PC-3 (cell line): ENCODE results near the gene AFG1L. TPM values are rescaled to one million over a fixed set of nuclear protein-coding genes. Genes with fewer than 3 reads are reported as not detected.
"Not testable (repeated sequence)": the region's sequence is repeated elsewhere in the genome, so short reads cannot be mapped to it uniquely, and the experiment has no call there.

Experiments
- ATAC-seq: fragments of 200-7000 bp; cut with Tn5 transposase; 2 replicates; pipeline ENCODE4 v1.9.1; 2020; ENCODE audit warnings: mild to moderate bottlenecking, moderate library complexity
- BruUV-seq: library from RNA; stranded (reverse); fragments of 400-500 nt; replicated peaks from 2 replicates; lab custom pipeline; 2021; lab: Mats Ljungman, UMichigan
- CTCF ChIA-PET: fragments of 300-600 bp; sonication (Branson Sonifier 250); formaldehyde crosslinking; loops from one replicate; lab custom pipeline; 2022; ENCODE audit warnings: antibody characterized with exemption; lab: Charles Lee
- POLR2A ChIA-PET: fragments of 300-600 bp; sonication (Branson Sonifier 250); formaldehyde crosslinking; loops from one replicate; lab custom pipeline; 2022; ENCODE audit warnings: antibody characterized with exemption; ENCODE audit not compliant: unreplicated experiment; lab: Charles Lee
- DNase-seq: peaks from one replicate; pipeline ENCODE4 v3.0.0-alpha.2; 2015
- H2AFZ ChIP-seq: fragments of 300-600 bp; sonication (generic); 2 replicates; pipeline ENCODE4 v1.6.0; 2016; ENCODE audit warnings: antibody characterized with exemption, low read length
- H3F3A ChIP-seq: fragments of 300-600 bp; sonication (generic); one replicate; pipeline ENCODE4 v1.6.0; 2017; ENCODE audit warnings: antibody characterized with exemption, low read length, control low read depth, mild to moderate bottlenecking; ENCODE audit not compliant: unreplicated experiment
- H3K27ac ChIP-seq: fragments of 300-600 bp; sonication (generic); 2 replicates; pipeline ENCODE4 v1.5.1; 2016; ENCODE audit warnings: mild to moderate bottlenecking, low read length
- H3K27me3 ChIP-seq: fragments of 300-600 bp; sonication (generic); 2 replicates; pipeline ENCODE4 v1.6.1; 2016; ENCODE audit warnings: low read length, mixed read lengths
- H3K36me3 ChIP-seq: fragments of 300-600 bp; sonication (generic); 2 replicates; pipeline ENCODE4 v1.6.1; 2016; ENCODE audit warnings: low read depth, mixed run types, low read length, mixed read lengths
- H3K4me1 ChIP-seq: fragments of 300-600 bp; sonication (generic); 2 replicates; pipeline ENCODE4 v1.5.1; 2016; ENCODE audit warnings: low read length; ENCODE audit not compliant: insufficient read depth
- H3K4me2 ChIP-seq: fragments of 300-600 bp; sonication (generic); 2 replicates; pipeline ENCODE4 v1.6.0; 2016; ENCODE audit warnings: low read length
- H3K4me3 ChIP-seq: fragments of 300-600 bp; sonication (generic); 2 replicates; pipeline ENCODE4 v1.5.1; 2016; ENCODE audit warnings: mild to moderate bottlenecking, low read length, mixed read lengths
- H3K79me2 ChIP-seq: fragments of 300-600 bp; sonication (generic); 2 replicates; pipeline ENCODE4 v1.6.1; 2017; ENCODE audit warnings: low read length, mixed read lengths
- H3K9ac ChIP-seq: fragments of 300-600 bp; sonication (generic); 2 replicates; pipeline ENCODE4 v1.6.0; 2016; ENCODE audit warnings: mild to moderate bottlenecking, low read length
- H3K9me2 ChIP-seq: fragments of 300-600 bp; sonication (generic); replicated peaks from 2 replicates; pipeline ENCODE4 v1.6.1; 2016; ENCODE audit warnings: mixed run types, low read length, mixed read lengths
- H3K9me3 ChIP-seq: fragments of 300-600 bp; sonication (generic); 2 replicates; pipeline ENCODE4 v1.6.1; 2016; ENCODE audit warnings: low read length, mixed read lengths
- H4K20me1 ChIP-seq: fragments of 300-600 bp; sonication (generic); 2 replicates; pipeline ENCODE4 v1.6.1; 2016; ENCODE audit warnings: low read length, mixed read lengths
- EZH2 ChIP-seq: fragments of 300-600 bp; sonication (generic); IDR thresholded peaks from one replicate; pipeline ENCODE4 v1.6.1; 2017; ENCODE audit warnings: antibody characterized with exemption, mild to moderate bottlenecking, low read length; ENCODE audit not compliant: unreplicated experiment
- EZH2phosphoT487 ChIP-seq: fragments of 300-600 bp; sonication (generic); IDR thresholded peaks from 2 replicates; pipeline ENCODE4 v1.6.1; 2018; ENCODE audit warnings: mild to moderate bottlenecking, antibody characterized with exemption, low read length, borderline replicate concordance
- intact Hi-C: fragments of 100-400 bp; cut with micrococcal nuclease; formaldehyde crosslinking; loops from 2 replicates; pipeline ENCODE4 v1.9.0; 2023
- total RNA-seq: library from RNA; depleted of rRNA; stranded (reverse); fragments of >200 nt; gene quantifications from 2 replicates; pipeline ENCODE4 v1.2.3, GENCODE V29; 2014
- TF ChIP-seq, protein P1 (sequence below): fragments of 300-600 bp; sonication (generic); conservative IDR thresholded peaks from 2 replicates; pipeline ENCODE4 v1.5.1; 2017; ENCODE audit warnings: antibody characterized with exemption, low read depth, mild to moderate bottlenecking, low read length

Gene AFG1L
- total RNA-seq, 1 experiment from 2014 or later, result 3.6 TPM

DNA sequence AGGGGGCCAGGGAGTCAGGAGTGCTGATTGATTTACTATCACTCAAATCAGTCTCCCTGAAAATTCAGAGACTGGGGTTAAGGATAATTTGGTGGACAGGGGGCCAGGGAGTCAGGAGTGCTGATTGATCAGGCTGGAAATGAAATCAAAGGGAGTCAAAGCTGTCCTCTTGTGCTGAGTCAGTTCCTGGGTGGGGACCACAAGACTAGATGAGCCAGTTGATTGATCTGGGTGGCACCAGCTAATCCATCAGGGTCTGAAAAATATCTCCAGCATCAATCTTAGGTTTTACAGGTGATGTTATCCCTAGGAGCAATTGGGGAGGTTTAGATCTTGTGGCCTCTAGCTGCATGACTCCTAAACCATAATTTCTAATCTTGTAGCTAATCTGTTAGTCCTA lies 6.1 kb upstream of the AFG1L start:
- ChIA-PET CTCF (no interaction called here), POLR2A (no interaction called here)
- Histone ChIP-seq H3K9me3 (no peaks in the 10 kb centered on the region), H3K4me3 (no peak overlapping the region), H3K9me2 (no peaks in the 10 kb centered on the region), H3K9ac (no peak overlapping the region), H3K4me1 (no peaks in the 10 kb centered on the region), H3K79me2 (no peaks in the 10 kb centered on the region), H3K27ac (no peak overlapping the region), H3K27me3 (no peaks in the 10 kb centered on the region), H3F3A (no peaks in the 10 kb centered on the region), H3K36me3 (no peaks in the 10 kb centered on the region), H2AFZ (no peak overlapping the region), H4K20me1 (no peaks in the 10 kb centered on the region), H3K4me2 (no peak overlapping the region)
- intact Hi-C loops, result no loop called here
- BruUV-seq, result no TSS peak
- TF ChIP-seq EZH2 (no peak), EZH2phosphoT487 (no peak)
- TF ChIP-seq, protein P1, sequence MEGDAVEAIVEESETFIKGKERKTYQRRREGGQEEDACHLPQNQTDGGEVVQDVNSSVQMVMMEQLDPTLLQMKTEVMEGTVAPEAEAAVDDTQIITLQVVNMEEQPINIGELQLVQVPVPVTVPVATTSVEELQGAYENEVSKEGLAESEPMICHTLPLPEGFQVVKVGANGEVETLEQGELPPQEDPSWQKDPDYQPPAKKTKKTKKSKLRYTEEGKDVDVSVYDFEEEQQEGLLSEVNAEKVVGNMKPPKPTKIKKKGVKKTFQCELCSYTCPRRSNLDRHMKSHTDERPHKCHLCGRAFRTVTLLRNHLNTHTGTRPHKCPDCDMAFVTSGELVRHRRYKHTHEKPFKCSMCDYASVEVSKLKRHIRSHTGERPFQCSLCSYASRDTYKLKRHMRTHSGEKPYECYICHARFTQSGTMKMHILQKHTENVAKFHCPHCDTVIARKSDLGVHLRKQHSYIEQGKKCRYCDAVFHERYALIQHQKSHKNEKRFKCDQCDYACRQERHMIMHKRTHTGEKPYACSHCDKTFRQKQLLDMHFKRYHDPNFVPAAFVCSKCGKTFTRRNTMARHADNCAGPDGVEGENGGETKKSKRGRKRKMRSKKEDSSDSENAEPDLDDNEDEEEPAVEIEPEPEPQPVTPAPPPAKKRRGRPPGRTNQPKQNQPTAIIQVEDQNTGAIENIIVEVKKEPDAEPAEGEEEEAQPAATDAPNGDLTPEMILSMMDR, result no peak
- DNase-seq (no peak), ATAC-seq (no peak)

DNA sequence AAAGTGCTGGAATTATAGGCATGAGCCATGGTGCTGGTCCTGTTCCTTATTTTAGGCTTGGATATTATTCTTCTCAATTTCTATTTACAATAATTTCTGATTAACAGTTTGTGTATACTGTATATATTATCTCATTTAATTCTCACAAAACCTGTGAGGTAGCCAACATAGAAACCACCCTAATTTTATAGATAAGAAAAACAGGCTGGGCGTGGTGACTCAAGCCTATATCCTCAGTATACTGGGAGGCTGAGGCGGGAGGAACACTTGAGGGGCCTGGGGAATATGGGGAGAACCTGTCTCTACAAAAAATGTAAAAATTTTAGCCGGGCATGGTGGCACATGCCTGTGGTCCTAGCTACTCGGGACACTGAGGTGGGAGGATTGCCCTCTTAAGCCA lies 3.8 kb upstream of the AFG1L start:
- TF ChIP-seq, protein P1, result no peak
- TF ChIP-seq EZH2 (no peak), EZH2phosphoT487 (no peak)
- intact Hi-C loops, result no loop called here
- no peak overlapping the region for H3K9ac ChIP-seq
- no peak for ATAC-seq
- CTCF ChIA-PET, result no interaction called here
- H3K9me2 ChIP-seq, result no peaks in the 10 kb centered on the region
- no peak overlapping the region for H2AFZ ChIP-seq
- H4K20me1 ChIP-seq, result no peaks in the 10 kb centered on the region
- no peak overlapping the region for H3K27ac ChIP-seq
- no peaks in the 10 kb centered on the region for H3K9me3 ChIP-seq
- peaks cover 12% of the 10 kb centered on the region for H3K79me2 ChIP-seq
- H3F3A ChIP-seq, result no peaks in the 10 kb centered on the region
- no peak overlapping the region for H3K4me2 ChIP-seq
- DNase-seq, result no peak
- no peak overlapping the region for H3K4me3 ChIP-seq
- POLR2A ChIA-PET, result no interaction called here
- H3K27me3 ChIP-seq, result no peaks in the 10 kb centered on the region
- peaks cover 9% of the 10 kb centered on the region; the same call in 1 of the 2 replicates for H3K4me1 ChIP-seq
- no peaks in the 10 kb centered on the region for H3K36me3 ChIP-seq
- BruUV-seq, result no TSS peak

DNA sequence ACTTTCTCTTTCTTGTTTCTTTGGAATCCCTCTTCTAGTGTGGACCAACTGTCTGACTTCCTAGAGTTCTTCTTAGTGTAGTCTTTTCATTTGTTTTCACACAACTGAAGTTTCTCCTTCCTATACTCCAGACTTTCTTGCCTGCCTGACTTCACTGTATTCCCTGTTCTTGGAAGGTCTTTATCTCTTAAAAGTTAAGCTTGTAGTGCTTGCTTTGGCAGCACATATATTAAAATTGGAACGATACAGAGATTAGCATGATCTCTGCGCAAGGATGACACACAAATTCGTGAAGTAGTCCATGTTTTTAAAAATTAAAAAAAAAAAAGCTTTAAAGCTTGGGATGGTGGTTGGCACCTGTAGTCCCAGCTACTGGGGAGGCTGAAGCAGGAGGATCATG lies 2.3 kb upstream of the AFG1L start:
- BruUV-seq, H3K9me3 ChIP-seq, intact Hi-C loops, H2AFZ ChIP-seq, H3K4me1 ChIP-seq, H3F3A ChIP-seq, H3K27me3 ChIP-seq, H3K4me2 ChIP-seq, H3K27ac ChIP-seq, H4K20me1 ChIP-seq, ATAC-seq, CTCF ChIA-PET, H3K9ac ChIP-seq, H3K4me3 ChIP-seq, H3K9me2 ChIP-seq, H3K36me3 ChIP-seq, DNase-seq: not testable (repeated sequence)
- POLR2A ChIA-PET, result interaction anchor here (0.7 kb wide), 1 partner anchor 31 kb away, joined by 3 read pairs; no protein-coding TSS in a partner anchor
- peaks cover 12% of the 10 kb centered on the region for H3K79me2 ChIP-seq
